ENCODE measurements around the gene INKA2. TPM values are rescaled to one million over a fixed set of nuclear protein-coding genes. Genes with fewer than 3 reads are reported as not detected.
"Not testable (repeated sequence)": the region's sequence is repeated elsewhere in the genome, so short reads cannot be mapped to it uniquely, and the experiment has no call there.

The INKA2 gene
- total RNA-seq, 1 donor from 2014 or later = 2.7 TPM

GRCh38 chr1:111749628-111750027, 10.4 kb upstream of the INKA2 start:
- ATAC-seq = no peak

- no peak for ATAC-seq
These were observed 8.8 kb upstream of the INKA2 start for GRCh38 chr1:111747947-111748346.

DNA sequence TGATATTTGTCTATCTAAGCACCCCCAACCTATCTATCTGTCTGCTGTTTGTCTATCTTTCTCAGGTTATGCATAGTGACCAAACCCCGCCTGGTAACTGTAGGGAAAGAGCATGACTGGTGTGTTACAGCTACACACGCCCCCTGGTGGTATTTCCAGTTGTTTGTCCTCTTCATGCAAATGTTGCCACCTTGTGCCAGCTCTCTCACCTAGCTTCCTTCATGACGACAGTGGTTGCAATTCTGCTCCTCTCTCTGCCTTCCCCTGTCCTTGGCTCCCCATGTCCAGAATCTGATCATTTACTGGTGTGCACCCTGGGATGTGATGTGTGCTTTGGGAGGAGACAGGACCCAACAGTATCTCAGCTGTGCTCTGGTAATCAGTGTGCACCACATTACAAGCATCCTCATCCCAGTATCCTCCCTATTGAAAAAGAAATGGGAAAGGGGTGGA, 8.1 kb upstream of the INKA2 start:
- peak; percentile 77 for ATAC-seq

DNA sequence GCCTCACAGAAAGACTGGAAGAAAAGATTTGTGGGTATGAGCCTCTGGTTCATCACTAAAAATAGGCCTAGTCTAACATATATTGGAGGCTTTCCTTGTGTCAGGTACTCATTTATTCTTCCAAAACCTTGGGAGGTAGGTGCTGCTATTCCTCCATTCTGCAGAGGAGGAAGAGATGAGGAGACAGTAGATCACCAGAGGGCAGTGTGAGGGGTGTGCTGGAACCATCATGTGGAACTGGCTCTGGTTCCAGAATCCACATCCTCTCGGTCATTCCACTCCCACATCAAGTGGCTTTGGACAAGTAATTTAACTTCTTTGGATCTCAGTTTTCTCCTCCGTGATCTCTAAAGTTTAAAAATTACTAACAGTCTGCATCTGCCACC, 7.4 kb upstream of the INKA2 start:
- no peak for ATAC-seq

DNA sequence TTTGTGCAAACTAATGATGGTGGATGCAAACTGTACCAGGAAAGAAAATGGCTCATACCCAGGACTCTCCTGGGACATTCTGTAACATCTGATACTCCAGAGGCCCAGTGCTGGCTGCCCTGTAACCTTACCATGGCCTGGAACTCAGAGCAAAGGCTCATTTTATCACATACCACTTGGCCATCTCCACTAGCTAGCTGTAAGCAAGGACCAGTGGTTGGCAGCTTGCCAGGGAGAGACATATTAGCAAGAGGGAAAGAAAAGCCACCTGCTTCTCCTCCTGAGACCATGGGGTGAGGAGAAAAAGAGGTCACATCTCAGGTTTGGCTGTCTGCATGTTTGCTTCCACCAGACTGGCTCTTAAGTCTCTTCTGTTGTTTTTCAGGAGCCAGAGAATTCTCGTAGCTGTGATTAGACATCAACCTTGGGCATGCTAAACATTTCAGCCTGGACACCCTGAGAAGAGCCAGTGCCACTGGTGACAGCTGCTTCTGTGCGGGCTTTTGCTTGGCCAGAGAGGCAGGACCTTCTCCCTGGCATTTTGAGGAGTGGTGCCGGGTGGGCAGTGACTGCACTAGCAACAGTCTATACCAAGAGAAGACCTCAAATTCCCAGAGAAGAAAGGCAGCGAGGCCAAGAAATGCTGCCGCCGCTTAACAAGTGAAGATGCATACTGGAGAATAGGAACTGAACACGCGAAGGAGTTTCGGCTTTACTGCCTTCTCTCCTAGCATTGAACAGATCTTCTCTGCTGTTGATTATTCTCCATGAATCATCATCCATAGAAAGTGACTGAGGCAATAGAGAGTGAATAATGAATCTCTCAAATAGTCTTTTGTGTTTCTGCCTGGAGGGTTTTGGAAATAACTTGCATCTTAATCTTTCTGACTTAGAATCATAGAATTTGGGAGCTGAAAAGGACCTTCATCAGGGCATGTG, 6.7 kb upstream of the INKA2 start:
- peak; percentile 59 for ATAC-seq

DNA sequence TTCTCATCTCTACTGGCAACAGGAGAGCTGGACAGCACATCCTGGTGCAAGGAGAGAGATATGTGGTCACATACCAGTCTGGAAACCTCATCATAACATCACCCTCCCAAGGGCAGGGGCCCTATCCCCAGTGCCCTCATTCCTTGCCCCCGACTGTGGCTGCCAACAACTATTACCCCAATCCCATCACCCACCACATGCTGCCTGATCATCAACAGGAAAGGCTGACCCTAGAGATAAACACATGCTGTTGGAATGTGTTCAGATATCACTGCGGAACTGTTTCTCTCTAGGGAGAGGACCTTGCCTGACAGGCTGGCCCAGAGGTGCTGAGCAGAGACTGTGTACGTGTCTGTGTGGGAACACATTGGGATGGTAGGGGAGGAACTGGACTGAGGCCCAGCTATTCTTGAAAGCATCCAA, 4.5 kb upstream of the INKA2 start:
- no peak for ATAC-seq

DNA sequence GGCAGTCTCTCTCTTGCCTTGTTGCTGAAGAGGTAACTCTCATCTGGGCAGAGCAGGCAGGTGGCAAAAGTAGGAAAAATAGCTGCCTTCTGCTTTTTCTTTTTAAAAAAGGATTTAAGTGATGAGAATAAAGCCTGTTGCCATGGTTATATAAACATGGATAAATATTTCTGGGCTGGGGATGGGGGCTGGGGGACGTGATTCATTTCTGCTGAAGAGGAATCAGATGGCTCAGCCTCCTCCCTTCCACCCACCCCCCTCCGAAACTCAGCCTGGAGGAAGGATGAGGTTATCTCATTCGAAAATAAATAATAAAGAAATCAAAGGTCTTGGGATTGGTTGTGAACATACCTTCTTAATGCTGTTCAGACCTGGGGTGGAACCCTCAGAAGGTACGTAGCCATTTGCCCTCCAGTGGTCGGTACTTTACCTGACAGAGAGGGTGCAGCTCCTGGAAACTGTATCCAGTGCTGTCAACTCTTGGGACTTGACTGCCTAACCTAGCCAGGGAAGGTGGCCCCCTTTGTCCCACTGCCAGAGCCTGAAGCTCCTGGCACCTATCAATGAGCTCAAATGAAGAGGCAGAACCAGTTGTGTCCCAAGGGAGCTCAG, 3.8 kb upstream of the INKA2 start:
- no peak for ATAC-seq

DNA sequence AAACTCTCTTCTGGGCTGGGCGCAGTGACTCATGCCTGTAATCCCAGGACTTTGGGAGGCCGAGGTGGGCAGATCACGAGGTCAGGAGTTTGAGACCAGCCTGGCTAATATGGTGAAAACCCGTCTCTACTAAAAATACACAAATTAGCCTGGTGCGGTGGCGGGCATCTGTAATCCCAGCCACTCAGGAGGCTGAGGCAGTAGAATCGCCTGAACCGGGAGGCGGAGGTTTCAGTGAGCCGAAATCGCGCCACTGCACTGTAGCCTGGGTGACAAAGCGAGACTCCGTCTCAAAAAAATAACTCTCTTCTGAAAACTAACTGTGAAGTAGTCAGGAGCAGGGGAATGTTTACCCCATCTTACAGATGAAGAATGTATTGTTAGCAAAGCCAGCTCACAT, 3.1 kb upstream of the INKA2 start:
- ATAC-seq = not testable (repeated sequence)

DNA sequence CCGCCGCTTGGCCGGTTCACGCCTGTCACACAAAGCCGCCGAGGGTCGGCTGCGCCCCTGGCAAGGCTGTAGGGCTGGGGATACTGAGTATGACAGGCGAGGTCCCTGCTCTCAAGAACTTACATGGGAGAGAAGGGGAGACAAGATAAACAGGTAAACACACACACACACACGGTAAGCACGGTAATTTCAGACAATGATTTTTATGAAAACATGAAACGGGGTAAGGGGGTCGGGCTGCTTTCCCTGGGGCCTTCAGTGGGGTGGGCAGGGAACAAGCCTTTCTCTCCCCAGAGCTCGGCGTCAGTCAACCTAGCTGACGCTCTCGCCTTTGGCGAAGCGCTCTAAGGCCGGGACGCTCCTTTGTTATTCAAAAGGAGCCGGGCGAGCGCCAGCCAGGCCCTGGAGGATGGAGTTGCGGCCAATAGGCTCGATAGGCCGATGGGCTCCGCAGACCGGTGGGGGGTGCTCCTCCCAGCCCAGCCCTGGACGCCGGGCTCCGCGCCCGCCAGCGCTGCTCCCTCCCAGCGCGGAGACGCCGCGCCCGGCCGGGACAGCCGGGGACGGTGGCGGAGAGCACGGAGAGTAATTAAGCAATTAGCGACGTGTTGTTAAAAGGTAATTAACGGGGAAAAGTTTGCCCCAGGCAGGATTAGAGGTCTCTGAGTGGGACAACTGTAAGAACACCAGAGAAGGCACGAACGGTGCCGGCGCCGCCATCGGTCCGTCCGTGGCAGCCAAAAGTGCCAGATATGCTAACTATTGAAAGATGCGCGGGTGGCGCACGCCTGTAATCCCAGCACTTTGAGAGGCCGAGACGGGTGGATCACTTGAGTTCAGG, 950 bp upstream of the INKA2 start:
- no peak for ATAC-seq

GRCh38 chr1:111738436-111739193, 580 bp downstream of the INKA2 start:
- peak; percentile 78 for ATAC-seq

GRCh38 chr1:111738133-111738435, 1.1 kb downstream of the INKA2 start:
- ATAC-seq = no peak

DNA sequence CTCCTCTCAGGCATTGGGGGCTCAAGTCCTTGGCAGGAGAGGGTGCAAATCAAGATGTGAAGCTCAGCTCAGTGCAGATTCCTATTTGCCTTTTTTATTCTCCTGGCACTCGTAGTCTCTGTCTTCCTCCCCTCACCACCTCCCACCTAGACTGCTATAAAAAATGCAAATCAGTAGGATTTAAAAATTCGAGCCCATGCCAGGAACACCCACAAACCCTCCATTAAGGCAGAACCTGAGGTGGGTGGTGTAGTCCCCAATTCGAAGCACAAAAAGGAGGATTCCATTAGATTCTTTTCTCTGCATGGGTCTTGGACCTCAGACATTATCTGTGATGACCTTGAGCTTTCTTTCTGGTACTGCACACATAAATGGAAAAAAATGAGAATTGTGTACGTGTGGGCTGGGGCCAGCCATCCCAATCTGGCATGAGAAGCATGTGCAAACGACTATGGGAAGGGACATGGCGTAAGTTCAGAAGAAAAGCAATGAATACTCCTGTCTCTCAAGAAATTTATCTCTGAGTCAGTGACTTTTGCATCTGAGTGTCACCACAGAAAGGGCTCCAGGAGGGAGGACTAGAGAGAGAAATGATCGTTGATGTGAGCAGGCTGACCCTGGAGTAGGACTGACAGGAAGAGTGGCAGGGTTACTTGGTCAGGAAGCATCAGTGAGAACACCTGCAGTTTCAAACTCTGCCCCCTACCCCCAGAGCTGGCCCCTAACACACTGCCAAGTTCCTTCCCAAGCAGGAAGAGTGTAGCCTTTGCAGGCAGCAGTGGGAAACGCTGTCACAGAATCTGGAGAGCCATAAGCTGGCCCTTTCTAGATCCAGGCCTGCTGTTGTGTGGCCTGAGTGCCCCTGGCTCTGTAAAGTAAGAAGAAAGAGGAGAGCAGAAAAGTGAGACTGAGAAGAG, 1.7 kb downstream of the INKA2 start:
- ATAC-seq = no peak

- ATAC-seq = no peak
These were observed 2.5 kb downstream of the INKA2 start for GRCh38 chr1:111736548-111737215.

DNA sequence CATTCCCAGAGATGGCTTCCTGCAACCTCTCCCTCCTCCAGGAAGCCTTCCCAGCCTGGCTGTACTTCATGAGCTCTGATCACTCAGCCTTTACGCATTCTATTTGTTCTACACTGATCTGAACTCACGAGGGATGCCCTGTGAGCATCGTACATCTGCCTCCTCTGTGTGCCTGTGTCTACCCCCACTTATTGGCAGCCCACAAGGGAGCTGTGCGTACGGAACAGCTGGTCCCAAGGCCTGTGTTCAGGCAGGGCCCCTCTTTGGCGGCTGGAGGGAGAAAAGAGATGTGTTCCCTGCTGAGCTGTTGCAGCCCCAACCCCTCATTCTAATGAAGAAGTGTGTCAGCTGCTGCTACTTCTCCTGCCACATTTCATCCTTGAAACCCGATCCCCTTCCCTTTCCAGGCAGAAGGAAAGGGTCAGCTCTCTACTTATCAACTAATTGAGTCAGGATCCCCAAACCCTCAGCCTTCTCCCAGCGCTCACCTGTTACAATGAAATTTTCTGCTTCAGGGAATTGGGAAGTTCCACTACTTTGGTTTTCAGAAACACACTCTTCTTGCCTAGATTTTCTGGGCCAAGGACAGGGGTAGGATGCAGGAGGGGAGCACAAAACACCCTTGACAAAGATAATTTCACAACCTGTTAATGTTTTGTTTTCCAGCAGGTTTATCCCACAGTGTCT, 3.2 kb downstream of the INKA2 start:
- ATAC-seq = no peak

- no peak for ATAC-seq
These were observed 3.9 kb downstream of the INKA2 start for GRCh38 chr1:111735321-111735720.

DNA sequence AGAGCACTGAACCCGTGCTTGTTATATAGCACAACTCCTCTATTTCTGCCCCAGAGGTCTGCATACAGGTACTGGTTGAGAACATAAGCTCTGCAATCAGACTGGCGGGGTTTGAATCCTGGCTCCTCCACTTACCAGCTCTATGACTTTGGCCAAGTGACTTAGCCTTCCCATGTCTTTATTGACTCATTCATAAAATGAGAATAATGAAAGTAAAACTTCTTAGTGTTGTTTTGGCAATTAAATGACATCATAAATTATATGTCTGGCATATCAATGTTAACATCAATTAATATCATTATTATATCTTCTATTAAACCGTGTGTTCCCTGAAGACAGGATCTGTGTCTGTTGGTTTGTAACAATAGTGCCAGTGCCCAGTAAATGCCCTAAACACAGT, 4.3 kb downstream of the INKA2 start:
- no peak for ATAC-seq

- no peak for ATAC-seq
These were observed 4.8 kb downstream of the INKA2 start for GRCh38 chr1:111734426-111734825.

- no peak for ATAC-seq
These were observed 5.2 kb downstream of the INKA2 start for GRCh38 chr1:111733992-111734341.

GRCh38 chr1:111733183-111733991, 5.8 kb downstream of the INKA2 start:
- ATAC-seq = peak; percentile 40

All from esophagus mucosa (tissue), 1 donor.